ENCODE measurements around the gene ZSCAN5C.
A peak's percentile ranks its signal among the peaks of the same experiment; 100 is the strongest.
"Not testable (repeated sequence)": the region's sequence is repeated elsewhere in the genome, so short reads cannot be mapped to it uniquely, and the experiment has no call there.

Gene ZSCAN5C

GRCh38 chr19:56223481-56223880 lies 21.4 kb downstream of the ZSCAN5C start:
- no peak for TF ChIP-seq CTCF (IDR thresholded peaks at IDR 0.05; ENCODE audit: low read depth, low read length)
- Histone ChIP-seq H3K27me3 (ENCODE audit: insufficient read depth, low read depth, severe bottlenecking) (no peaks in the 10 kb centered on the region), H3K36me3 (no peaks in the 10 kb centered on the region), H3K9me3 (ENCODE audit: severe bottlenecking) (no peaks in the 10 kb centered on the region), H3K4me3 (ENCODE audit: low read depth, low read length) (no peak overlapping the region), H3K27ac (no peak overlapping the region)
- no peak for DNase-seq

DNA sequence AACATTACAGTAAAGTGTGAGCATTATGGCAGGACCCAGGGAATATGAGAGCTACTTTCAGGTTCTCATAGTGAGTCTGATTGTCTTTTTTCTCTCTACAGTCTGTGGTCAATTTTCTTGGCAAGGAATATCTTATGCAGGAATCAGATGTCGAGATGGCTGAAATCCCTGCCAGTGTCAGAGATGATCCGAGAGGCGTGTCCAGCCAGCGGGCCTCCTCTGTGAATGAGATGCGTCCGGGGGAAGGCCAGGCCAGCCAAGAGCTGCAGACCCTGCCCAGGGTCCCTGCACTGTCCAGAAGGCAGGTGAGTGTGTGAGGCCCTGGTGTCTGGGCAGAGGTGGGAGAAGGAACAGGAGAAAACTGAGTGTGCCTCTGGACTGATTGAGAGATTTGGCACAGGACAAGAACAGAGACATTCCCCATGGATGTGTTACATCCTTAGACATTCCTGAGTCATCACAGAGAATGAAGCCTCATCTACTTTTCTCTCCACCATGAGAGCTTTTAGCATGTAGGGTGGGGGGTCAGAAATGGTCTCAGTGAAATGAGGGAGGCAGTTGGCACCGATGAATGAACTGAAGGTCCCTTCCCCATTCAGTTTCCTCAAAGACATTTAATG lies 43.2 kb downstream of the ZSCAN5C start:
- no peaks in the 10 kb centered on the region for H3K27me3 ChIP-seq (ENCODE audit: insufficient read depth, low read depth, severe bottlenecking)
- H3K36me3 ChIP-seq = no peaks in the 10 kb centered on the region
- H3K27ac ChIP-seq = no peak overlapping the region
- H3K4me3 ChIP-seq (ENCODE audit: low read depth, low read length) = no peak overlapping the region
- TF ChIP-seq CTCF (IDR thresholded peaks at IDR 0.05; ENCODE audit: low read depth, low read length) = no peak
- H3K9me3 ChIP-seq (ENCODE audit: severe bottlenecking) = no peaks in the 10 kb centered on the region
- DNase-seq = no peak

DNA sequence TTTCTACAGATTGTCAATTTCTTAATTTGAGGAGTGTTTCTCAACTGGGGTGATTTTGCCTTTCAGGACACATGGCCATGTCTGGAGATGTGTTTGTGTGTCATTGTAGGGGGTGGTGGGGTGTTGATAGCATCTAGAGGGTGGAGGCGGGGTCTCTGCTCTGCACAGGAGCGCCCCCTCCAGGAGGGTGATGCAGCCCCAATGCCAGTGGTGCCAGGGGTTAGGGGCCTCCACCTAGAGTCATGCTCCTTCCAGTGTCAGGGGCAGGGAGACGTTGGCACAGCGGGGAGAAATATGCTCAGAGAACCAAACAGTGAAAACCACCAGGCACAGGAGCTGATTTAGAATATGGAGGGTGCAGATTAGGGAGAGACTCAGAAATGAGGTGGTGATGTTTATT lies 43.7 kb downstream of the ZSCAN5C start:
- not testable (repeated sequence) for H3K27ac ChIP-seq; H3K27me3 ChIP-seq (ENCODE audit: insufficient read depth, low read depth, severe bottlenecking); H3K4me3 ChIP-seq (ENCODE audit: low read depth, low read length); H3K36me3 ChIP-seq; H3K9me3 ChIP-seq (ENCODE audit: severe bottlenecking); DNase-seq

DNA sequence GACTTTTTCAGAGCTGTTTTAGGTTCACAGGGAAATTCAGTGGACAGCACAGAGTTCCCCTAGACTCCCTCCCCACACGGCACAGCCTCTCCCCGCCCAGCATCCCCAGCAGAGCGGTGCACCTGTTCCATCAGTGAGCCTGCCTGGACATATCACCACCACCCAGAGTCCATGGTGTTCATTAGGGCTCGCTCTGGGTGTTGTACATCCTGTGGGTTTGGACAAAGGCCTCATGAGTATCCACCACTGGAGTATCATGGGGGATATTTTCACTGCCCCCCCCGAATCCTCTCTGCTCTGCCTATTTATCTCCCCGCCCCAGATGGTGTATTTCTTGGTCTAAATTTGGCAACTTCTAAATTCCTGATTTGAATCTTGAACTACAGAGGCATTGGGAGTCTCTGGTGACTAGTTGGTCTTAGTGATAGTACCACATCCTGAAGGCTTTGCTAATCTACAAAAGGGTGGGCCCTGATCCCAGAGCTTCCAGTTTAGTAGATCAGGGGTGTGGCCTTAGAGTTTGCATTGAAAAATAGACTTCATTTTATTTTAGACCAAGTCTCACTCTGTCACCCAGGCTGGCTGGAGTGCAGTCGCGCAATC lies 46.8 kb downstream of the ZSCAN5C start:
- not testable (repeated sequence) for H3K9me3 ChIP-seq (ENCODE audit: severe bottlenecking); H3K27ac ChIP-seq; H3K27me3 ChIP-seq (ENCODE audit: insufficient read depth, low read depth, severe bottlenecking); H3K36me3 ChIP-seq; H3K4me3 ChIP-seq (ENCODE audit: low read depth, low read length); DNase-seq

DNA sequence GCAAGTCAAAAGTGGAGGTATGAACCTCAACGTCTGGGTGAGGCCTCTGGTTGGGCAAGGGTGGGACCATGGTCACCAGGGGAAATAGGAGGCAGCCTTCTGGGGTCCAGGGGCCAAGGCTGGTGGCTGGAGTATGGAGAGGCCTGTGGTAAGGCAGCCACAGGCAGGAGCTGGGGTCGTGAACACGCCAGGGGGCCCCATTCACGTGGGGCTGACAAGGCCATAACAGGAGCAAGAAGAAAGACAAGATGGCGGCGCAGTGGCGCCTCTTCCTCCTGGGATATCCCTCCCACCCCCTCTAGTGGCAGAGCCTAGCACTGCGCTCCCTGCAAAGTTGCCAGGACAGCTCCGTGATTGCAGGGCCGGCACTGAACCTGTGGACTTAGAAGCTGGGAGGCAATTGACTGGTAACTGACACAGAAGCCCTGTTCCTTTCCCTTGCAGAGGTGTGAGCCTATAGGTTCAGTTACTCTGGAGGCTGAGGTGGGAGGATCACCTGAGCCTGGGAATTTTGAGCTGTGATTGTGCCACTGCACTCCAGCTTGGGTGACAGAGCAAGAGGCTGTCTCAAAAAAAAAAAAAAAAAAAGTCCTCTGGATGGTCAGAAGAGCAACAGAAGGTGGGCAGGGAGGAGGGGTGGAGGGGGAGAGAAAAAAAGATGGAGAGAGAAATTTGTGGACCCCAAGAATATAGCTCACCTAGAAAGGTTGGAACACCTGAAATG lies 50.8 kb downstream of the ZSCAN5C start:
- Histone ChIP-seq H3K27me3 (ENCODE audit: insufficient read depth, low read depth, severe bottlenecking) (no peaks in the 10 kb centered on the region), H3K9me3 (ENCODE audit: severe bottlenecking) (peaks cover 7% of the 10 kb centered on the region), H3K4me3 (ENCODE audit: low read depth, low read length) (no peak overlapping the region), H3K27ac (peak overlapping the region; percentile 45), H3K36me3 (no peaks in the 10 kb centered on the region)
- TF ChIP-seq CTCF (IDR thresholded peaks at IDR 0.05; ENCODE audit: low read depth, low read length) = peak; percentile 92
- DNase-seq = peak; percentile 95

GRCh38 chr19:56253737-56254136 lies 51.7 kb downstream of the ZSCAN5C start:
- TF ChIP-seq CTCF (IDR thresholded peaks at IDR 0.05; ENCODE audit: low read depth, low read length) = no peak
- Histone ChIP-seq H3K36me3 (no peaks in the 10 kb centered on the region), H3K4me3 (ENCODE audit: low read depth, low read length) (no peak overlapping the region), H3K27me3 (ENCODE audit: insufficient read depth, low read depth, severe bottlenecking) (no peaks in the 10 kb centered on the region), H3K27ac (no peak overlapping the region), H3K9me3 (ENCODE audit: severe bottlenecking) (peaks cover 7% of the 10 kb centered on the region)
- DNase-seq = no peak

Measured in WERI-Rb-1 (cell line).